HS-5 (cell line): Measurements from ENCODE around the gene LCN12.

Experiments
- DNase-seq: peaks from one replicate; pipeline ENCODE4 v3.0.0-alpha.2; 2012; ENCODE audit warnings: low read depth

The LCN12 gene

DNA sequence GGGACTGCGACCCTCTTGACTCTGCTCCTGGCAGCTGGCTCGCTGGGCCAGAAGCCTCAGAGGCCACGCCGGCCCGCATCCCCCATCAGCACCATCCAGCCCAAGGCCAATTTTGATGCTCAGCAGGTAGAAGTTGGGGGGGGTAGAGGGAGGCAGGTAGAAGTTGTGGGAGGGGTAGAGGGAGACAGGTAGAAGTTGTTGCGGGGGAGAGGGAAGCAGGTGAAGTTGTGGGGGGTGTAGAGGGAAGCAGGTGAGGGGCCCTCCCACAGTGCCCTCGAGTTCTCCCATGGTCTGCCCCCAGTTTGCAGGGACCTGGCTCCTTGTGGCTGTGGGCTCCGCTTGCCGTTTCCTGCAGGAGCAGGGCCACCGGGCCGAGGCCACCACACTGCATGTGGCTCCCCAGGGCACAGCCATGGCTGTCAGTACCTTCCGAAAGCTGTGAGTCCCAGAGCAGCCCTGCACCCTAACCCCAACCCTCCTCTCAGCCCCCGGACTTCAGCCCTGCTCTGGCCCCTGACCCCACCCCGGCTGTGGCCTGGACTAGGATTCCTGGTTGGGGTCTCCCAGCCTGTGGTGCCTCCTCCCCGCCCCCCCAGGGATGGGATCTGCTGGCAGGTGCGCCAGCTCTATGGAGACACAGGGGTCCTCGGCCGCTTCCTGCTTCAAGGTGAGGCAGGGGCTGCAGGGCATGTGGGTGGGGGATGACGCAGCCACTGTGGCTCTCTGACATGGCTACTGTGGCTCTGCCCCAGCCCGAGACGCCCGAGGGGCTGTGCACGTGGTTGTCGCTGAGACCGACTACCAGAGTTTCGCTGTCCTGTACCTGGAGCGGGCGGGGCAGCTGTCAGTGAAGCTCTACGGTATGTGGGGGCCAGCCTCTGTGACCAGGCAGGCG is 6.5 kb upstream of the LCN12 start:
- DNase-seq, result no peak

DNA sequence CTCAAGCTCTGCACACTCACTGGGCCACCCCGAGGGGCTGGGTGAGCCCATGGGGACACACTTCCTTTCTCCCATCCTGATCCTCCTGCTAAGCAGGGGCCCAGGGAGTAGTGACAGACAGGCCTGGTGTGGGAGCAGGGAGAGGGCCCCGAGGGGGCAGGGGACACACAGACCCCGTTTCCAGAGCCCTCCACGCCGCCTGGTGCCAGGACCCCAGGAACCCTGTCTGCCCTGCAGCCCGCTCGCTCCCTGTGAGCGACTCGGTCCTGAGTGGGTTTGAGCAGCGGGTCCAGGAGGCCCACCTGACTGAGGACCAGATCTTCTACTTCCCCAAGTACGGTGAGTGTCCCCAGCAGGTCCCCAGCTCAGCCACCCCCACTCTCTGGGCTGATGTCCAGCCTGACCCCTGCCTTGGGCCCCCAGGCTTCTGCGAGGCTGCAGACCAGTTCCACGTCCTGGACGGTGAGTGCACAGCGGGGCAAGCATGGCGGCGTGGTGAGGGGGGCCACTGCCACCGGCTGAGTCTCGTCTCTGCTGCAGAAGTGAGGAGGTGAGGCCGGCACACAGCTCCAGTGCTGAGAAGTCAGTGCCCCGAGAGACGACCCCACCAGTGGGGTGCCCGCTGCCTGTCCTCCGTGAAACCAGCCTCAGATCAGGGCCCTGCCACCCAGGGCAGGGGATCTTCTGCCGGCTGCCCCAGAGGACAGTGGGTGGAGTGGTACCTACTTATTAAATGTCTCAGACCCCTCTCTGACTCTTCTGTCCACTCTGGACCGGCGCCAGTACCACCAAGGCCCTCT is 5.6 kb upstream of the LCN12 start:
- DNase-seq, result no peak

DNA sequence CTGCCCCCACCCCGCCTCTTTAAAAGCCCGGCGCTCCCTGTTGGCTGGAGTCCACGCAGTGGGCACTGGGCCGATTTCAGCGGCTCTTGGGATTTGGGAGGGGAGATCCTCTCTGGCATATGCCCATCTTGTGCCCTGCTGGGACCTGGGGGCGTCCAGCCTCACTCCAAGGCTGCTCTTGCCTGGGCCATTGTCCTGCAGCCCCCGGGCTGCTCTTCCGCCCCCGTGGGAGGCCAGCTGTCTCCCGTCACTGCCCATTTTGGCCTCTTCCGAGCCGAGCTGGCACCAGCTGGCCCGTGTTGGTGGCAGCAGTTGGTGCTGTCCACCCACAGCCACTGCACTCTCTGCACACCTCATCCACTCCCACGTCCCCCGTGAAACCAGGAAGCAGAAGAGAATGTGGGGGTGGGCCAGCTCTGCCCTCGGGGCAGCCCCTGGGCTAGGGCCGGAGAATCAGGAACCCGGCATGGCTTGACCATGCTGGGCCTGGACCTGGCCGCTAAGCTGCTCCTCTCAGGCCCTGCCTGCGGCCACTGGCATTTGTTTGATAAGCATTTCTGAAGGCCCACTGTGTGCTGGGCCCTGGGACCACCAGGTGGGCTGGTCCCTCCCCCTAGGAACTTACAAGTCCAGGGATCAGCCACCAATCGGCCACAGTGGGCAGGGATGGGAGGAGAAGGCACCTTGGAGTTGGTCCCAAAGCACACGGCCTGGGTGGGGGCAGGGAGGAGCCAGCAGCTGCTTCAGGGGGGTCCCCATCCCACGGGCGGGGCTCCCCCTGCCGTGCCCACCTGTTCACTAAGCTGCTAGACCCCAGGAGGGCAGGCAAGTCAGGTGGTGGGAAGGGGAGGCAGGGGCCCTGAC is 4.8 kb upstream of the LCN12 start:
- no peak for DNase-seq

DNA sequence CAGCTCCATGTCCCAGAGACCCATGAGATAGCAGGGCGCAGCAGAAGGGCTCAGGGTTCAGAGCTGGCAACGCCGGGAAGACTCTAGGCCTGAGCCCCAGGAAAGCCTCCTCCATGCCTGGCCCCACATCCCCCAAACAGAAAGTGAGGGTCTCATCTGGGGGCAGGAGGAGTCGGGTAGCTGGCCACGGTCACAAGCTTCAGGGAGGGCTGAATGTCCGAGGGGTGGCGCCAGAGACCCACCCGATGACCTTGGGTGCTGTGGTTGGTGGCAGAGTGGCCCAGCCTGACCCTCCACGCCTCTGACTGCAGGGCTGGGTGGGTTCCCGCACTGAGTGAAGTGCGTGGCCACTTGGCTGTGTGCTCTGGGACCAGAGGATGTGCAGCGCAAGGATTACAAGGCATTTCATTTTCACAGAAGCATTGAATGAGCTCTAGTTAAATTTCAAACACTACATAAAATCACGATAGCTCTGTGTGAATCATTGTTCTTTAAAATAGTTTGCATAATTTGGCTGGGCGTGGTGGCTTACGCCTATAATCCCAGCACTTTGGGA is 4.0 kb upstream of the LCN12 start:
- DNase-seq, result peak; percentile 15

DNA sequence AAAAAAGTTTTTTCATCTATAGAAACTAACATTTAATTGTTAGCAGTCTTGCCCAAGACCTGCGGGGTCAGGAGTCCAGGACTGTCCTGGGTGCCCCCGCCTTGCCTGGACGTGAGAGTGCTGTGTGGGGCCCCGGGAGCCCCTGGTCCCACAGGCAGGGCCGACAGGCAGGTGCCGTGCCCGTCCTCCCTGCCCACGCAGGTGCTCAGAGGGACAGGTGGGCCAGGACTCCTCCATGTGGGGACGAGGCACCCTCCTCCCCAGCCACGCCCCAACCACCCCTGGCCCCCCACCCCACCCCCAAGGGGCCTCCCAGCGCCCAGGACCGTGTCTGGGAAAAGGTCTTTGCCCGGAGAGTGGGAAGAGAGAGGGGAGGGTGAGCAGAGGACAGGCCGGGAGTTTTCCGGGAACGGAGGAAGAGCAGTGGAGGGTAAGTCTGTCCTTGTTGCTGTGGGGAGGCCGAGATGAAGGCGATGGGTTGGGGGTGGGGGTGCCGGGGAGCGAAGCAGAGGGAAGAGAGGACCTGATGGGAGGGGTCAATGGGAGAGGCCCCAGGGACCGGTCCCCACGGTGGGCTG is 2.7 kb upstream of the LCN12 start:
- no peak for DNase-seq

DNA sequence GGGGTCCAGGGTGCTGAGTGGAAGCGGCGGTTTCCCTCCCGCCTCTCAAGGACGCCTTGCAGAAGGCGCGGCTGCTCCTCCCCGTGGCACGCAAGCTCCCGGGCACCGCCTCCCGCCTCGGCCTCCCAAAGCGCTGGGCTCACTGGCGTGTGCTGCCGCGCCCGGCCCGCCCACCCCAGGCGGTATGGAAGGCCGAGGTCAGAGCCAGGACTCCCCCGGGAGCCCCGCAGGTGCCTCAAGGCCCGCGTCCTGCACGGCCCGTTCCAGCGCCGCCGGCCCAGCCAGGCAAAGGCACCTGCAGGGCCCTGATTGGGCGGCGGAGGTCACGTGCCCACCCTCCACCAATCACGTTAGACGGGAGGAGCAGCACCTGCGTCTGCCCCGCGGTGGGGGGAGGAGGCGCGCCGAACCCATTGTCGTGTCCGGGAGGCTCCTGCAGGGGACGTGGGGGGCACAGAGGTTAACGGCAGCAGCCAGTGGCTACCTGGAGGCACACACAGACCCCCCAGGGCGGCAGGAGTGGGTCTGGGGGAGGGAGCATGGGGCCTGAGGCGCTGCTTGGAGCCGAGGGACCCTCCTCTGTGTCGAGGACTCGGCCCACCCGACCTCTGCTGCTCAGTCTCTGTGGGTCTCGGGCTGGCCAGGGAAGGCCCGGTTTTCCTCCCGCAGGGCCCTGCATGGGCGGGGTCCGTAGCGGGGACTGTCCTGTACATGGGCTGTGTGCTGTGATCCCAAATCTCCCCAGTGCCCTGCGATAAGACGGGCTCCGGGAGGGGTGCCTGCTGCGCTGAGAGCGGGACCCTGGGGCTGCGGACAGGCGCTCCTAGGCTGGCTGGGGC is 2.0 kb upstream of the LCN12 start:
- DNase-seq, result peak; percentile 50

DNA sequence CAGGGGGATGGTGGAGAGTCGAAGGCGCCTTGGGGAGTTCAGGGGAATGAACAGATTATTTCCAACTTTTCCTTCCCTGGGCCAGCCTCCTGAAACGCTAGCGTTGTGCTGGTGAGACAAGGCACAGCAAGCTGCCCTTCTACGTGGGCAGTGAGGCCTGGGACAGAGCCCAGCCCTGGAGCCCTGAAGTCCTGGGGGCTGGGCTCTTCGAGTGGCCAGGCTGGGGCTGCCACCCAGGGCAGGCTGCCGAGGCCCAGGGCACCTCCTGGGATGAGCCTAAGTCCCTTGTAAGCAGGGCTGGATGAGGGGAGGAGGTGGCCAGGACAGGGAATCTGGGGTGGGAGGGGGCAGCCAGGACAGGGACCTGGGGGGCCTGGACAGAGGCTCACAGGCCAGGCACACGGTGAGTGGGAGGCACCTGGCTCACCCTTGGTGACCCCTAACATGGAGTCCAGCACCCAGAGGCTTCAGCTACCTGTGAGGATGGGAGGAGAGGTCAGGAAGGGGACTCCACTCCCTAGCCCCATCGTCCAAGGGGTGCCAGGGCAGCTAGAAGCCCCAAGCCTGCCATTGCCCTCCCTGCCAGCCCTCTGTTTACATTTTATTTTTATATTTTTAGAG is 1.3 kb upstream of the LCN12 start:
- DNase-seq, result no peak

DNA sequence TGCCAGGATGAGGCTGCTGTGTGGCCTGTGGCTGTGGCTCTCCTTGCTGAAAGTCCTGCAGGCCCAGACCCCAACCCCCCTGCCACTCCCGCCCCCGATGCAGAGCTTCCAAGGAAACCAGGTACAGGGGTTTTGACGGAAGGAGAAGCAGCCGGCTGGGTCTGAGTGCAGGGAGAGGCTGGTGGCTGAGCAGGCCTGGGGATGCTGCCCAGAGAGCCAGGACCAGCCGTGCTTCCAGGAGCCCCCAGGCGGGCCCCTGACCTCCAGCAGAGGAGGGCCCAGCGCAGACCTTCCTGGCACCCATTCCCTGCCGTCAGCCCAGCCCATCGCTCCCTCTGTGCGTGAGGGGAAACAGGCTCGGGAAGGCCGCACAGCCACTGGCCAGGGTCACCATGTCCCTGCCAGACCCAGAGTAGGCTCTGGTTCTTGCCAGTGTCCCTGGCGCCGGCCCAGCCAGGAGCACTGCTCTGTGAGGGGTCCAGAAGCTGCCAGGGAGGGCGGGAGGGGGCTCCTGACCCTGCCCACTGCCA is 313 bp downstream of the LCN12 start:
- DNase-seq, result no peak

DNA sequence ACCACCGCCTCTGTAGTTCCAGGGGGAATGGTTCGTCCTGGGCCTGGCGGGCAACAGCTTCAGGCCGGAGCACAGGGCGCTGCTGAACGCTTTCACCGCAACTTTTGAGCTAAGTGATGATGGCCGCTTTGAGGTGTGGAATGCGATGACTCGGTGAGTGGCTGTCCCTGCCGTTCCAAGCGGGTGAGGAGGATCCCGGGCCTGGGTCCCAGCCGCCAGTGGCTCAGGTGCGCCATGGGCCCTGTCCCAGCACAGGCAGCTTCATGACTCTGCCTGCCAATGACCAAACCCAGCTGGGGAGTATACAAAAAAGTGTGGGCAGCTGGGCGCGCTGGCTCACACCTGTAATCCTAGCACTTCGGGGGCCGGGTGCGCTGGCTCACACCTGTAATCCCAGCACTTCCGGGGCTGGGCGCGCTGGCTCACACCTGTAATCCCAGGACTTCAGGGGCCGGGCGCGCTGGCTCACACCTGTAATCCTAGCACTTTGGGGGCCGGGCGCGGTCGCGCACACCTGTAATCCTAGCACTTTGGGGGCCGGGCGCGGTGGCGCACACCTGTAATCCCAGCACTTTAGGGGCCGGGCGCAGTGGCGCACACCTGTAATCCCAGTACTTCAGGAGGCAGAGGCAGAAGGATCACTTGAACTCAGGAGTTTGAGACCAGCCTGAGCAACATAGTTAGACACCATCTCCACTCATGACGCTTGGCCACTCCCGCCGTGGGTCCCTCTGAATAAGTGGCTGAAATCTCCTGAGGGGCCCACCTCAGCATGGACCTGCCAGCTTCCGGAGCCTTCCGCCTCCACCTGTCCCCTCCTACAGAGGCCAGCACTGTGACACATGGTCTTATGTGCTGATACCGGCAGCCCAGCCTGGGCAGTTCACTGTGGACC is 1.1 kb downstream of the LCN12 start:
- no peak for DNase-seq

DNA sequence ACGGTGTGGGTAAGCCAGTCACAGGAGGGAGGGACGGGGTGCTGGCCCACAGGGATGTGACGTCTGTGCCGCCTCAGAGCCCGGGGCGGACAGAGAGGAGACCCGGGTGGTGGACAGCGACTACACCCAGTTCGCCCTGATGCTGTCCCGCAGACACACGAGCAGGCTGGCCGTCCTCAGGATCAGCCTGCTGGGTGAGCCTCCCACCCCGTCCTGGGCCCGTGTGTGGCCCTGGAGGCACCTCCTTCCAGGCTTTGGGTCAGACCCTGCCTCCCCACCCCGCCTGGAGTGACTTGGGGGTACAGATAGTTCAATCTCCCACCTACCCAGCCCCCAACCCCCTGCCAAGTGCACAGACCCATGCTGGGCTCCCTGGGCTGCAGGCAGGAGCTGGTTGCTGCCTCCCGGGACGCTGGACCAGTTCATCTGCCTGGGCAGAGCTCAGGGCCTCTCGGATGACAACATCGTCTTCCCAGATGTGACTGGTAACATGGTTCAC is 1.7 kb downstream of the LCN12 start:
- DNase-seq, result no peak

DNA sequence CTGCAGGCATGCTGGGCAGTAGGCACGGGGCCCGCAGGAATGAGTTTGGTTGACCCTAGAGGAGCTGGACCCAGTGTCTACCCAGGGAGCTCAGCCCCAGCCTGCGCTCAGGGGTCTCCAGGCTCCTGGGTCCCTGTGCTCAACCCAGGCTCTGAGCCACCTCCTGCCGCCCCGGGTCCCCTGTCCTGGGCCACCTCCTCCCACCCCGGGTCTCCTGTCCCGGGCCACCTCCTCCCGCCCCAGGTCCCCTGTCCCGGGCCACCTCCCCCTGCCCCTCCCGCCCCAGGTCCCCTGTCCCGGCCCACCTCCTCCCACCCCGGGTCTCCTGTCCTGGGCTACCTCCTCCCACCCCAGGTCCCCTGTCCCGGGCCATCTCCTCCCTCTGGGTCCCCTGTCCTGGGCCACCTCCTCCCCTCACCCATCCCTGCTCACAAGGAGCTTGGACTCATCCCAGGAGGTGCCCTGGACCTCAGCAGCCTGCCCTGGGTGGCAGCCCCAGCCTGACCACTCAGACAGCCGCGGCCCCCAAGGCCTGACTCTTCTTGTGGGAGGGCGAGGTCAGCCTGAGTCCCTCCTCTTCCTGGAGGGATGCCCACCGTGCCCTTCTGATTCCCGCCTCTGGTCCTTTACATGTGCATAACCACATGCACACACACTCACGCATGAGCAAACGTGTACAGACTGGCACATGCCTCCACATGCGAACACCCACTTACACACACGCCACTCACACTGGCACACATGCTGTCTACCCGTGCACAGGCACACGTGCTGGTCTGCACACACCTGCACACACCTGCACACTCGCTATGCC is 2.4 kb downstream of the LCN12 start:
- no peak for DNase-seq

DNA sequence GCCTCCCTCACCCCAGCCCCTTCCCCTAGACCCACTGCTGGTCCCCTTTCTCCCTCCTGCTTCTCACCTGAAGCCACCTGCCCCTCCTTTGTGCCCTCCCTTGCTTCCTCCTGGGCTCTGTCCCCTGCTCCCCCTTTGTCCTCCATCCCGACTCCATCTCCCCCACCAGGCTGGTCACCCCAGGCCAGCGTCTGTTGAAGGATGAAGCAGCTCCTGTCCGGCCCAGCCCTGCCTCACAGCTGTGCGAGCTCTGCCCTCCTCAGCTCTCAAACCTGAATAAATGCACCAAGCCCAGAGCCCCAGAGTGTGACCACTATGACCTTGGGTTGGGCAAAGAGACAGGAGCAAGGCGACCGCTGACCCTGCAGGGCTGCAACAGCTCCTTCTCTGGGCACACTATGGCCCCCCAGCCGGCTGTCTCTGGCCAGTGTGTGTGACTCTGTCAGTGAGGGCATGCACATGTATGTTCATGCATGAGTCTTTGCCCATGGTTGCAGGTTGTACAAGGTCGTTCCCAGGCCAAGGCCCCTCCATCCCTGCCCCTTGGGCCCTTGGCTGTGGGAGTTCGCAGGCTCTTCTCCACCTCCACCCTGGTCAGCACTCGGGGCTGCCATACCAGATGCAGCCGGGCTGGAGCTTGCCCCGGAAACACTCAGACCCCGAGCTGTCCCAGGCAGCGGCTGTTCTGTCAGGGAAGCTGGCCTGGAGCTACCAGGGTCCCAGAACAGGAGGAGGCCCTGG is 3.3 kb downstream of the LCN12 start:
- DNase-seq, result no peak

DNA sequence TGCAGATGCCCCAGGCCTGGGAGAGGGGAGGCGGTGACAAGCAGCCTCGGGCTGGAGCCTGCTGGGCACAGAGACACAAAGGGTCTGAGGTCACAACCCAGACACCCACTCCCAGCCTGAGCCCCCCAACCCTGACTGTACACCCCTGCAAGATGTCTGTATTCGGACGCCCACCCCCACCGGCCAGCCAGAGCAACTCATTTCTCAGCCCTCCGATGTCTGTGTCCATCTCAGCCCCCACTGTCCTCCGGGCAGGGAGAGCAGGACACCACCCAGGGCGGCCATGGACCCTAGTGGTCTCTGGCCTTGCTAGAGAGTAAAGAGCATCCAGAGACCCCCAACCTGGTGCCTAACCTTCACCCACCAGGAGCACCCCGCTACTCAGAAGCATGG is 3.9 kb downstream of the LCN12 start:
- no peak for DNase-seq

DNA sequence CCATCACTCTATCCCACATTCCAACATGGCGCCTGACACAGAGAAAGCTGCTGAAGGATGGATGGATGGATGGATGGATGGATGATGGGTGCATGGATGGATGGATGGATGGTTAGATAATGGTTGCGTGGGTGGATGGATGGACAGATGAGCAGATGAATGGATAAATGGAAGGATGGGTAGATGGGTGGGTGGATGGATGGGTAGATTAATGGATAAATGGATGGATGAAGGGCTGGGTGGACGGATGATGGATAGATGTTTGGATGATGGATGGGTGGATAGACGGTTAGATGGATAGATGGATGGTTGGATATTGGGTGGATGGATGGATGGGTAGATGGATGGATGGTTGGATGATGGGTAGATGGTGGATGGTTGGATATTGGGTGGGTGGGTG is 4.5 kb downstream of the LCN12 start:
- DNase-seq, result no peak

DNA sequence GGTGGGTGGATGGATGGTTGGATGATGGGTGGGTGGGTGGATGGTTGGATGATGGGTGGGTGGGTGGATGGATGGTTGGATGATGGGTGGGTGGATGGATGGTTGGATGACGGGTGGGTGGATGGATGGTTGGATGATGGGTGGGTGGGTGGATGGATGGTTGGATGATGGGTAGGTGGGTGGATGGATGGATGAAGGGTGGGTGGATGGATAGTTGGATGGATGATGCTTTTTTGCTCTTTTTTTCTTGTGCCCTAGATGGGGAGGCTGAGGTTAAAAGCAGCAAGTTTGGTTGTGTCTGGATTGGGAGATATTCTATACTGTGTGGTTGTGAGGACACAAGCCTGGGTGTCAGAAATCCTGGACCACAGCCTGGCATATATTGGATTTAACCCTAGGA is 5.4 kb downstream of the LCN12 start:
- no peak for DNase-seq

DNA sequence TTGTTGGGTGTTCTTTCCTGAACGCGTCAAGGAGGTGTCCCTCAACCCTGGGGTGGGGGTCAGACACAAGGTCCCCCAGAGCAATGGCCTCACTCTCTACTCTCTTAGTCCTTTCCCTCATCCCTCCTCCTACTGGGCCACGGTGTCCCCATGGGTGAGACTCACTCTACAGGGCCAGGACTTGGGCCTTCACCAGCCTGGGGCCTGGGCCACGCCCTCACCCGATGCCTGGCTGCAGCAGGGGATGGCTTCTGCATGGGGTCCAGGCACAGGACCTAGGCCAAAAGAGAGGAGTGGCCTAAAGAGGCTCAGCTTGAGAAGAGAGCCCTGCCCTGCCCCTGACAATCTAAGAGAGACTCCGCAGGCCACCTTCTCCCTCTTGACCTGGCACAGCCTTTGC is 5.8 kb downstream of the LCN12 start:
- no peak for DNase-seq

DNA sequence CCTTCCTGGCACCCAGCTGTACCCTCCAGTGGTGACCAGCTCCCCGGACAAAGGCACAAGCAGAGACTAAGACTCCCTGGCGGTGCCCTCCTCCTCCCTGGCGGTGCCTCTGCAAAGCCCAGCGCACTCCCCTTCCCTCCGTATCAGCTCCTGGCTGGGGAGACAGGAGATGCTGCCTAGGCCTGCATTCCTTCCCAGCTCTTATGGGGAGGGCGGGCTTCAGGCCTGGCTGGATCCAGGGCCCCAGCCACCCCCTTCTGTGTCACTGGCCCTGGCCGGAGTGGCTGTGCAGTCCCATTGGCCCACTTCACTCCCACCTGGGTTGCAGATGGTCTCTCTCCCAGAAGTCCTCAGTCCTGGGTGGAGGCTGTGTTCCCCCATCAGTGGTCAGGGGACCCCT is 6.4 kb downstream of the LCN12 start:
- no peak for DNase-seq
